HG02973 (cell line): ENCODE measurements around the gene SLFNL1.

ENCODE experiments used
- ATAC-seq: cut with Tn5 transposase; IDR thresholded peaks from one replicate; pipeline ENCODE4 v1.9.1; 2021; ENCODE audit warnings: moderate library complexity; ENCODE audit not compliant: unreplicated experiment

SLFNL1 gene

GRCh38 chr1:41020654-41021053 is 871 bp downstream of the SLFNL1 start:
- ATAC-seq, result no peak

GRCh38 chr1:41020109-41020576 is 1.4 kb downstream of the SLFNL1 start:
- no peak for ATAC-seq

- ATAC-seq, result no peak
Measured at GRCh38 chr1:41019353-41019745, 2.2 kb downstream of the SLFNL1 start.

- ATAC-seq, result no peak
Measured at GRCh38 chr1:41018018-41018410, 3.5 kb downstream of the SLFNL1 start.

- ATAC-seq, result no peak
Measured at GRCh38 chr1:41017141-41018017, 4.1 kb downstream of the SLFNL1 start.

GRCh38 chr1:41015897-41016470 is 5.5 kb downstream of the SLFNL1 start:
- ATAC-seq, result no peak

GRCh38 chr1:41015281-41015896 is 6.1 kb downstream of the SLFNL1 start:
- ATAC-seq, result no peak

GRCh38 chr1:41014871-41015270 is 6.7 kb downstream of the SLFNL1 start:
- no peak for ATAC-seq

GRCh38 chr1:41013796-41014195 is 7.7 kb downstream of the SLFNL1 start:
- no peak for ATAC-seq

- ATAC-seq, result no peak
Measured at GRCh38 chr1:41013024-41013423, 8.5 kb downstream of the SLFNL1 start.

GRCh38 chr1:41010345-41010744 is 11.2 kb downstream of the SLFNL1 start:
- ATAC-seq, result no peak

GRCh38 chr1:41009466-41009865 is 12.1 kb downstream of the SLFNL1 start:
- no peak for ATAC-seq

- ATAC-seq, result no peak
Measured at GRCh38 chr1:41006942-41007865, 14.3 kb downstream of the SLFNL1 start.

GRCh38 chr1:41005876-41006275 is 15.6 kb downstream of the SLFNL1 start:
- ATAC-seq, result no peak

- peak; percentile 94 for ATAC-seq
Measured at GRCh38 chr1:41003640-41004220, 17.8 kb downstream of the SLFNL1 start.

GRCh38 chr1:41003127-41003639 is 18.3 kb downstream of the SLFNL1 start:
- ATAC-seq, result no peak

- ATAC-seq, result no peak
Measured at GRCh38 chr1:40998668-40999067, 22.9 kb downstream of the SLFNL1 start.

- no peak for ATAC-seq
Measured at GRCh38 chr1:40997096-40997495, 24.4 kb downstream of the SLFNL1 start.

GRCh38 chr1:40989066-40989465 is 32.5 kb downstream of the SLFNL1 start:
- ATAC-seq, result no peak

- no peak for ATAC-seq
Measured at GRCh38 chr1:40988280-40988679, 33.2 kb downstream of the SLFNL1 start.
